ENCODE data around the gene ROCK2.

Gene ROCK2

DNA sequence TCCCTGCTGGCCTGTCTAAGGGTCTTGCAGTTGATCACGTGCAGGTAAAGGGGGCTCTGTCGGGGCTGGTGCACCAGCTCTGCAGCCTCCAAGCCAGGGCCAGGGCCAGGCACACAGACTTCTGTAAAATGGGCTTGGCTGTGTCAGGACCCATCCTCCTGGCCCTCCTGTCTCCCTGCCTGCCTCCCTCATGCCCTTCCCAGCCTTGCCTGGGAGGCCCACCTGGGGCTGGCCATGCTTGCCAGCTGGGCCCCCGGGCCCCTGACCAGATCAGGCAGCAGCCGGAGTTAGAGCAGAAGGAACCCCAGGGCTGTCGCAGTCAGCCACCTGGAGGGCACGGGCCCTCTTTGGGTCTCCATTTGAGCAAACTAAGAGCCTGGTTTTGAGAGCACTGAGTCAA lies 187.1 kb downstream of the ROCK2 start:
- no peak for DNase-seq (ENCODE audit: low read depth in 1 of 2, low spot score in 1 of 2)

- no peak for DNase-seq (ENCODE audit: low read depth in 1 of 2, low spot score in 1 of 2)
These were observed 187.9 kb downstream of the ROCK2 start for GRCh38 chr2:11156396-11157075.

- DNase-seq (ENCODE audit: low read depth in 1 of 2, low spot score in 1 of 2) = no peak
These were observed 188.9 kb downstream of the ROCK2 start, which contains the start of gene SLC66A3 for GRCh38 chr2:11155381-11156035. Gene SLC66A3 (plus strand): TSS chr2:11155467. CDS start chr2:11155547, 80 bp downstream.

DNA sequence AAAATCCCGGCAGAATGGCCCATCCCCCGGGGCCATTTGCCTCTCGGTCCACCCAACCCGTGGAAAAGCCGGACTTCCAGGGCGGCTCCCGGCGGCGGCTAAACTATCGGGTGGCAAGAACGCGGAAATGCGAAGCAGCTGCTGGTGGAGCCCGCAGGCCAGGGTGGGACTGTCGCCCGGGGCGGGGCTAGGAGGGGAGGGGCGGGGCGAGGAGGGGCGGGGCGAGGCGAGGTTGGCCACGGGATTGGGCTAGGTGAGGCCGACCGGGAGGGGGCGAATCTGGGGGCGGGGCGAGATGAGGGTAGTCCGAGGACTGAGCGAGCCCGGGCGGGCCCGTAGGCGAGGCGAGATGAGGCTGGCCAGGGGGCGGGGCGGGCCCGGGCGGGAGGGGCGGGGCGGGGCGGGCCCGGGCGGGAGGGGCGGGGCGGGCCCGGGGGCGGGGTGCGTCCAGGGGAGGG lies 189.5 kb downstream of the ROCK2 start:
- DNase-seq (ENCODE audit: low read depth in 1 of 2, low spot score in 1 of 2) = peak; percentile 95 to 98

DNA sequence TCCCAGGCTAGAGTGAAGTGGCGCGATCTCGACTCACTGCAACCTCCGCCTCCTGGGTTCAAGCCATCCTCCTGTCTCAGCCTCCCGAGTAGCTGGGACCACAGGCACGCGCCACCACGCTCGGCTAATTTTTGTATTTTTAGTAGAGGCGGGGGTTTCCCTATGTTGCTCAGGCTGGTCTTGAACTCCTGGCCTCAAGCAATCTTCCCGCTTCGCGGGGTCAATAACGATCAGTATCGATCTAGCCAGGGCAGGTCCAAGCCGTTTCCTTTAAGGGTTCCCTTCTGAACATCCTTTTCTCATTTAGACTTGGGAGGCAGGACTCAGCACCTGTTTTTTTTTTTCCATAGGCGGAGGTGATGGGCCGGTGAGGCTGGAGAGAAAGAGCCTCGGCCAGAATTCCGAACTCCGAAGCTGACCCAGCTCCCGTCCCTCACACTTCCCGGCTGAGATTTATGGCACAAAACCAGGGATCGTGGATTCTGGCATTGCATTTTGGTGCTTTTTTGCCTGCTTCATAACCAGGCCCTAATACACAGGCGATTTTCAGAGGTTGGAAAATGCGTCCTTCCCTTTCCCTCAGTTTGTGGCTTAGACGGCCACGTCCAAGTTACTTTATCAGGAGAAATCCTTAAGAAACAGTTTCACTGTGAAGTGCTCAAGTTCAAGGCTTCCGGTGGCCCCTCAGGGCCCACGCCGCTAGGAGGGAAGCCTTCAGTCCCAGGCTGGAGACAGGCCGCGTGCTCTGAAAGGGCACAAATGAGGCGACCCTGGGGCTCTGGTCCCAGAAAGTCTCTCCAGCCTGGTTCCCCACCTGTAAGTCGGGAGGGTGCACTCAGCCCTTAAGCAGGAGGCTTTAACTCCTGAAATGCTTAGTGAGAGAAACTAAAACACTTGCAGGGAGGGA lies 190.2 kb downstream of the ROCK2 start:
- no peak for DNase-seq (ENCODE audit: low read depth in 1 of 2, low spot score in 1 of 2)

- no peak for DNase-seq (ENCODE audit: low read depth in 1 of 2, low spot score in 1 of 2)
These were observed 191.8 kb downstream of the ROCK2 start for GRCh38 chr2:11152591-11152990.

GRCh38 chr2:11147263-11147662 lies 197.2 kb downstream of the ROCK2 start:
- DNase-seq (ENCODE audit: low read depth in 1 of 2, low spot score in 1 of 2) = no peak

DNA sequence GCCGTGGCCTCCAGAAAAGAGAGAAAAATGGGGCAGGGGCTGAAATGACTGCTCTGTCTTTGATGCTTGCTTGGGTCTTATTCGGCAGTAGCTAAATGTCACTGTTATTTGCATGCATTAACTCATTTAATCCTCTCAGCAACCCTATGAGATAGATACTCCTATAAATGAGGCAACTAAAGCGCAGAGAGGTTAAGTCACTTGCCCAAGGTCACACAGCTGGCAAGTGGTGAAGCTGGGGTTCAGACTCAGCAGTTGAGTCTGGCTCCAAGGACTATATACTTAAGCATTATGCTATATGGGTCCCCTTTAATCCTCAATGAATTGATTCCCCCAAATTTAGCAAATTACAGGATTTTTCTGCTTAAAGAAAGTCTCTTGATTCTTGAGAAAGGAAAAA lies 198.4 kb downstream of the ROCK2 start:
- DNase-seq (ENCODE audit: low read depth in 1 of 2, low spot score in 1 of 2) = no peak

- DNase-seq (ENCODE audit: low read depth in 1 of 2, low spot score in 1 of 2) = no peak
These were observed 199.1 kb downstream of the ROCK2 start for GRCh38 chr2:11145350-11145749.

- DNase-seq (ENCODE audit: low read depth in 1 of 2, low spot score in 1 of 2) = no peak
These were observed 199.7 kb downstream of the ROCK2 start for GRCh38 chr2:11144738-11145079.

GRCh38 chr2:11144077-11144737 lies 200.2 kb downstream of the ROCK2 start:
- no peak for DNase-seq (ENCODE audit: low read depth in 1 of 2, low spot score in 1 of 2)

DNA sequence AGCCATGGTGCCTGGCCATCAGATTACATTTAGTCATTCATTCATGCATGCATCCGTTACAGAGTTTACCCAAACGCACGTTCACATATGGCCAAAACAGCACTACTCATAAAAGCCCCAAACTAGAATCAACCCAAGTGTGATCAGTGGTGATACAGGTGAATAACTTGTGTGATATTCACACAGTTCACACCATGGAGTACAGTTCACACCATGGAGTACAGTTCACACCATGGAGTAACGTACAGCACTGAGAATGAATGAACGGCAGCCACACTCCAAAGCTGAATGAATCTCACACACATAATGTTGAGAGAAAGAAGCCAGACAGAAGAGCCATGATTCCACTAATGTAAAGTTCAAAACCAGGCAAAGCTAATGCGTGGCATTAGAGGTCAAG lies 201.4 kb downstream of the ROCK2 start:
- DNase-seq (ENCODE audit: low read depth in 1 of 2, low spot score in 1 of 2) = no peak

DNA sequence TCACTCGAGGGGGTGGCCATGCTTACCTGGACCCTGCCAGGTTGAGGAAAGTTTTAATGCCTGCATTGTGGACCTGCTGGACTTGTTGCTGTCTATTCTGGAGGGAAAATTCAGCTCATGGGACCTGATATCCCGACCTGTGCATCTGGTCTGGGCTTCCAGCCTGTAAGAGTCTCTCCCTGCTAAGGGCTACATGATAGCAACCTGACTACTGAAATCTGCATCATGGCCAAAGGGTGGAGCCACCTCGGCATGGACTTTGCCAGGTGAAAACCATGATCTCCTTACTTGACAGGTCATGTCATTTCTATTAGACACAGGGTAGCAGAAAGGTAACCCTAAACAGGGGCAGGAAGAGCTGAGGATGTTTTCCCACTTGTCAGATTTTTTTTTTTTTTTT lies 202.1 kb downstream of the ROCK2 start:
- no peak for DNase-seq (ENCODE audit: low read depth in 1 of 2, low spot score in 1 of 2)

- DNase-seq (ENCODE audit: low read depth in 1 of 2, low spot score in 1 of 2) = no peak
These were observed 203.1 kb downstream of the ROCK2 start for GRCh38 chr2:11141319-11141718.

DNA sequence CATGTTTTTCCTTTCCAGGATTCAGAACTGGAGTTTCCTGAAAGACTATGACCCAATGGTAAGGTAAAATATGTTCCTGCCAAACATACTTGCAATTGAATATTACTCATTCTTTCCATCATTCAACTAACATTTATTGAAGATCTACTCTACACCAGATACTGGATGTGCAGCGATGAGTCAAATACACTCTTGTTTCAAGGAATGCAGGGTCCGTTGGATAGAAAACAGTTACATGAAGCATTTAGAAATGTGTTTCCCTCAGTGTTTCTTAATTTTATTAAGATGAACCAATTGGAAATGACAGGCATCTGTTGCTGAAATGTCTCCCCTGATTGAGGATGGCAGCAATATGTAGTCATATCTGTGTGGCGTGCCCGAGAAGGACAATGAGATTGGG lies 203.9 kb downstream of the ROCK2 start:
- no peak for DNase-seq (ENCODE audit: low read depth in 1 of 2, low spot score in 1 of 2)

DNA sequence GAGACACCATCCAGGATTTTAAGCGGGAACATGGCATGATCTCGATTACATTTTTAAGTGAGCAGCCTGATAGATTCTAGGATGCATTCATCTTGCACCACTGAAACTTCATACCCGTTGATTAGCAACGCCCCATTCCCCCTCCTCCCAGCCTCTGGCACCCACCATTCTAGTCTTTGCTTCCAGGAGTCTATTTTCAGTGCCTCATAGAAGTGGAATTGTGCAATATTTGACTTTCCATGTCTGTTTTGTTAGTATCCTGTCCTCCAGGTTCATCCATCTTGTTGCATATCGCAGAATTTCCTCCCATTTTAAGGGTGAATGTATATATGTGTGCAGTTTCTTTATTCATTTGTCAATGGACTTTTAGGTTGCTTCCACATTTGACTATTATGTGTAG lies 210.1 kb downstream of the ROCK2 start:
- DNase-seq (ENCODE audit: low read depth in 1 of 2, low spot score in 1 of 2) = no peak

DNA sequence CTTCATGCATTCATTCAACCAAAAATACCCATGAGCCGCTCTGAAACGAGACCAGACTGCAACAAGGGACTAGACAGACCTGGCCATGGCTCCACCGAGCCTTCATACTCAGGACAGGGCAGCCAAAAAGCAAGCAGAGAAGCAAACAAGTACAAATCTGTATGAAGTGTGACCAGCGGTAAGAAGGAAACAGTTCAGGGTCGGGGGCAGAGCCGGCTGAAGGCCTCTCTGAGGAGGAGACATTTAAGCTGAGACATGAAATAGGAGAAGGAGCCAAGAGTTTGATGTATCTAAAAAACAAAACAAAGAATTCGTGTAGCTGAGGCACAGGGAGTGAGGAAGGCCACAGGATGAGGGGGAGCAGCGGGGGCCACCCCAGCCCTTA lies 210.5 kb downstream of the ROCK2 start:
- DNase-seq (ENCODE audit: low read depth in 1 of 2, low spot score in 1 of 2) = no peak

DNA sequence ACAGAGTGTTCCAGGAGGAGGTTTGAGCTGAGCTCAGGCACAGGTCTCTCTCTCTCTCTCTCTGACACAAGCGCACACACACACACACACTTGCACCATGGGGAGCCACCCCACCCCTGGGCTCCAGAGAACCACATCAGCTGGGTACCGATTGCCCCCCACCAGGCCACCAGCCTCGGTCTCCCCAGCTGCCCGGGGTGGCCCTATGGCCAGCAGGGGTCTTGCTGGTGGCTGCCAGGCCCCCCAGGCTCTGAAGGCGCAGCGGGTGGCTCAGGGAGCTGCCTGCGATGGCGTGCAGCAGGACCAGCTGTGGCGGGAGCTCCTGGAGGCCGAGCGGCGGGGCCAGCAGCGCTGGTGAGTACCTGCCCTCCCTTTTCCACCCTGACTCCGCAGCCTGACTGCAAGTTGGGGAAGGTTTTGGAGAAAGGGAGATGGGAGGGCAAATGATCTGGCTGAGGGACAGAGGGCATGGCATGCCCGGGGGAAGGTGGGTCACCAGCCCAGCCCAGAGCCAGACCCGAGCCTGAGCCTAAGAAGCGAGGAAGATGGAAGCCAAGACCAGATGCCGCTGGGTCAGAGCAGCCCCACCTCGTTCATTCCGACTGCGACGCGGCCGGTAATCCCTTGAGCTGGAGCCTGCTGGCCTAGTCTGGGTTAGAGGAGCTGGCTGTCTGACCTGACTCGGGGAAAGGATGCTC lies 211.0 kb downstream of the ROCK2 start:
- no peak for DNase-seq (ENCODE audit: low read depth in 1 of 2, low spot score in 1 of 2)

DNA sequence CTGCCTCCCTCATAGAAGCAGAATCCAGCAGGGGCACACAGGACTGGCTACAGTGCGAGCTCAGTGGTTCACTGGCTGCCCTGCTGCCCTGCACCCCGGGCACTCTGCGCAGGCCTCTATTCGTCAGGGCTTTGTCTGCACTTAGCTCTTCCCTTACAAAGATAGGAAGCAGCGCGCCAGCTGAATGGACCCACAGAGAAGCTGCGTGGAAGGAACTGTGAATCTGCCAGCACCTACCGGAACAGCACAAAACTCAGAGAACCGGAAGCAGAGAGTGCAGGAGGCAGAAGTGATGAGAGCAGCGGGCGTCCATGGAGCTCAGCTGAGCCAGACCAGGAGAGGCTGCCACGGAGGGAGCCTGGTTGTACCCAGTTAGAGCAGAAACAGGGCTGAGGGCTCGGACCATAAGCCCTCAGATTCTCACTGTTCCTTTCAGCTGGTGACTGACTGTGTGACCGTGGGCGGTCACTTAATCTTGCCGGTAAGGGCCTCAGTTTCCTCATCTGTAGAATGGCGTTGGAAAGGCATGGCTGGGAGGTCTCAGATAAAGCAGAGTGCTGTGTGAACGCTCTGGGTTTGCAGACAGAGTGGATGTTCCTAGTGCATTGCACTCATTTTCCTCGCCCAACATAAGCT lies 212.3 kb downstream of the ROCK2 start:
- no peak for DNase-seq (ENCODE audit: low read depth in 1 of 2, low spot score in 1 of 2)

DNA sequence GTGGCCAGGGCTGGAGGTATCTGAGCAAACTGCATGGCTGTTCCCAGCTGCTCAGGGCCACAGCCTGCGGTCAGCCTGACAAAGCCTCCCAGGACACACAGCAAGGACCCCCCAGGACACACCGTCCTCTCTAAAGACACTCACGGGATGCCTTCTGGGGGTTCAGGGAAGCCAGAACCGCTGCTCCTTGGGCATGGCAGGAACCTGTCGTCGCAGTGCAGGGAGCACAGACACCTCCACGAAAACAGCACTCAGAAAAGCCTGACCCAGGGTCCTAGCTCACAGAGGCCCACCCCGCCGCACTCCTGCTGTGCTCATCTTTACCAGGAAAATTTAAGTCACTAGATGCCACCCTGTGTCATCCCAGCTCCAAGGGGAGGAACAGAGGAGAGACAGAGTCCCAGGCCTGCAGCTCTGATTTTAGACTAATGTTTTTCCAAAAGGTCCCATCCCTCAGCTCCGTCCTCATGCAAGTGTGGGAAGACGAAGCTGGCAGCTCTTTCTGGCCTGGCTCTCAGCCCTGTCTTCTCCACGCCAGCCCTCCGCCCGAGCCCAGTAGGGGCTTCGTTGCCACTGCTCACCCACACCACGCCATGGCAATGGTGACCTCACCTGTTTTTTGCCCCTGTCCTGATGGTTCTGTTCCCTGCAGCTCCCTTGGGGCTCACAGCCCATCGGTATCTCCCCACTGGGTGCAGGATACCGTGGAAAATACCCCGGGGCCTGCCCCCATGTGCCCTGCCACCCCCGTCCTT lies 213.1 kb downstream of the ROCK2 start:
- DNase-seq (ENCODE audit: low read depth in 1 of 2, low spot score in 1 of 2) = no peak
